SK-N-SH (cell line): Measurements from ENCODE around the gene PPP1R3G. TPM values are rescaled to one million over a fixed set of nuclear protein-coding genes. Genes with fewer than 3 reads are reported as not detected.

Source experiments
- CTCF ChIA-PET: fragments of 300-600, 350-600 bp; formaldehyde crosslinking; extraction: SDS; loops from one replicate; lab custom pipeline; 2021; lab: Yijun Ruan, JAX
- POLR2A ChIA-PET: fragments of 350-600 bp; sonication (Branson Sonifier 250); formaldehyde crosslinking; extraction: SDS; loops from one replicate; lab custom pipeline; 2020; ENCODE audit warnings: antibody characterized with exemption, inconsistent platforms; lab: Yijun Ruan, JAX
- DNase-seq: peaks from one replicate; pipeline ENCODE4 v3.0.0; 2012
- H2AFZ ChIP-seq: fragments of 200-600 bp; sonication (generic); 2 replicates; pipeline ENCODE4 v1.8.1; 2016; ENCODE audit warnings: antibody characterized with exemption, mild to moderate bottlenecking, low read depth
- H3F3A ChIP-seq: fragments of 200-600 bp; sonication (generic); replicated peaks from 2 replicates; pipeline ENCODE3; 2016; ENCODE audit warnings: antibody characterized with exemption, mild to moderate bottlenecking; ENCODE audit not compliant: insufficient read depth
- H3K27ac ChIP-seq, 2 experiments: fragments of 200-500 bp in 1 of 2; fragments of 200-600 bp in 1 of 2; sonication (Bioruptor generic) in 1 of 2; sonication (generic), shearing (Covaris generic) in 1 of 2; 2 replicates each; pipeline versions ENCODE4 v1.5.1 to v1.6.1; 2014 to 2016; ENCODE audit warnings: low read depth in 2 of 2, inconsistent platforms in 1 of 2, low read length in 1 of 2, mild to moderate bottlenecking in 1 of 2, mixed read lengths in 1 of 2
- H3K27me3 ChIP-seq: fragments of 200-600 bp; sonication (generic), shearing (Covaris generic); 2 replicates; pipeline ENCODE4 v1.6.1; 2016; ENCODE audit warnings: mixed run types; ENCODE audit not compliant: insufficient read depth
- H3K36me3 ChIP-seq, 2 experiments: fragments of 200-500 bp in 1 of 2; fragments of 200-600 bp in 1 of 2; sonication (Bioruptor generic) in 1 of 2; sonication (generic) in 1 of 2; replicated peaks in 1 of 2; 2 replicates each; pipeline versions ENCODE3 to v1.5.1; 2014 to 2016; ENCODE audit warnings: low read length in 1 of 2, mild to moderate bottlenecking in 1 of 2; ENCODE audit not compliant: insufficient read depth in 2 of 2, control insufficient read depth in 1 of 2
- H3K4me1 ChIP-seq, 2 experiments: fragments of 200-500 bp in 1 of 2; fragments of 200-600 bp in 1 of 2; sonication (Bioruptor generic) in 1 of 2; sonication (generic), shearing (Covaris generic) in 1 of 2; 2 replicates each; pipeline versions ENCODE4 v1.5.1 to v1.6.1; 2014 to 2016; ENCODE audit warnings: low read depth in 1 of 2, low read length in 1 of 2, mixed run types in 1 of 2; ENCODE audit not compliant: insufficient read depth in 2 of 2, control insufficient read depth in 1 of 2
- H3K4me2 ChIP-seq: fragments of 200-600 bp; sonication (generic), shearing (Covaris generic); 2 replicates; pipeline ENCODE4 v1.6.1; 2017; ENCODE audit warnings: mixed run types
- H3K4me3 ChIP-seq, 2 experiments: fragments of 200-500 bp in 1 of 2; fragments of 200-600 bp in 1 of 2; sonication (Bioruptor generic) in 1 of 2; sonication (generic), shearing (Covaris generic) in 1 of 2; 2 replicates each; pipeline versions ENCODE4 v1.5.1 to v1.8.1; 2014 to 2016; ENCODE audit warnings: low read depth in 2 of 2, inconsistent platforms in 1 of 2, low read length in 1 of 2, mild to moderate bottlenecking in 1 of 2, mixed read lengths in 1 of 2, moderate library complexity in 1 of 2
- H3K79me2 ChIP-seq: fragments of 200-600 bp; sonication (generic); 2 replicates; pipeline ENCODE4 v1.8.1; 2017; ENCODE audit warnings: mild to moderate bottlenecking; ENCODE audit not compliant: insufficient read depth
- H3K9ac ChIP-seq: fragments of 200-600 bp; sonication (generic); 2 replicates; pipeline ENCODE4 v1.6.1; 2017; ENCODE audit warnings: mixed run types
- H3K9me2 ChIP-seq: fragments of 200-600 bp; sonication (generic); 2 replicates; pipeline ENCODE4 v1.6.1; 2017; ENCODE audit warnings: mixed run types
- H3K9me3 ChIP-seq: fragments of 200-600 bp; sonication (generic); 2 replicates; pipeline ENCODE4 v1.6.1; 2017; ENCODE audit warnings: mixed run types, mild to moderate bottlenecking, moderate library complexity
- H4K20me1 ChIP-seq: fragments of 200-600 bp; sonication (generic); 2 replicates; pipeline ENCODE4 v1.6.1; 2017; ENCODE audit warnings: mild to moderate bottlenecking, mixed run types; ENCODE audit not compliant: insufficient read depth
- CHD2 ChIP-seq: fragments of 150-350 bp; IDR thresholded peaks from 2 replicates; pipeline ENCODE4 v1.6.1; 2018; ENCODE audit warnings: low read length; ENCODE audit not compliant: partially characterized antibody
- ELF1 ChIP-seq: IDR thresholded peaks from 2 replicates; pipeline ENCODE4 v1.4.0; 2012
- GATA2 ChIP-seq: sonication (generic); formaldehyde crosslinking; IDR thresholded peaks from 2 replicates; pipeline ENCODE4 v1.5.0; 2020; ENCODE audit warnings: mild to moderate bottlenecking, missing genetic modification reagents
- JUND ChIP-seq: IDR thresholded peaks from 2 replicates; pipeline ENCODE4 v1.4.0; 2012
- MEF2A ChIP-seq: IDR thresholded peaks from 2 replicates; pipeline ENCODE4 v1.4.0; 2012; ENCODE audit warnings: low read depth, borderline replicate concordance
- RFX5 ChIP-seq: IDR thresholded peaks from 2 replicates; pipeline ENCODE4 v1.6.1; 2012; ENCODE audit warnings: mild to moderate bottlenecking, improper control_type of control experiment, low read length
- RXRA ChIP-seq: IDR thresholded peaks from 2 replicates; pipeline ENCODE4 v1.4.0; 2012; ENCODE audit warnings: low read depth, mild to moderate bottlenecking, borderline replicate concordance
- SMC3 ChIP-seq: IDR thresholded peaks from 2 replicates; pipeline ENCODE4 v1.6.1; 2012; ENCODE audit warnings: low read depth, low read length, improper control_type of control experiment
- TAF1 ChIP-seq: IDR thresholded peaks from 2 replicates; pipeline ENCODE4 v1.6.1; 2012; ENCODE audit warnings: low read depth, mild to moderate bottlenecking, low read length, moderate library complexity, borderline replicate concordance
- TEAD4 ChIP-seq: IDR thresholded peaks from 2 replicates; pipeline ENCODE4 v1.4.0; 2012; ENCODE audit warnings: mild to moderate bottlenecking, borderline replicate concordance; ENCODE audit not compliant: insufficient read depth
- WGBS: methylation state at CpG from one replicate; pipeline ENCODE4 v1.1.6; 2017; ENCODE audit warnings: low lambda C conversion rate; 5-methylcytosine and 5-hydroxymethylcytosine counted together
- polyA plus RNA-seq, 3 experiments: library from polyadenylated mRNA; depleted of rRNA; stranded (reverse); fragments of >200 nt; gene quantifications; 2 replicates each; pipeline ENCODE4 v1.2.3, GENCODE V29; 2012
- TF ChIP-seq, protein P1 (sequence below): IDR thresholded peaks from 2 replicates; pipeline ENCODE4 v1.6.1; 2012; ENCODE audit warnings: mild to moderate bottlenecking, low read depth, low read length, moderate library complexity
- TF ChIP-seq, protein P2 (sequence below): fragments of 150-350 bp; IDR thresholded peaks from 2 replicates; pipeline ENCODE4 v1.6.1; 2016; ENCODE audit warnings: mild to moderate bottlenecking, low read depth, low read length
- TF ChIP-seq, protein P3 (sequence below): IDR thresholded peaks from 2 replicates; pipeline ENCODE4 v1.4.0; 2012; ENCODE audit warnings: low read depth, borderline replicate concordance

PPP1R3G gene
- polyA plus RNA-seq, 1 of the 3 experiments (the other 2 are of a cell fraction), result 0.10 TPM

DNA sequence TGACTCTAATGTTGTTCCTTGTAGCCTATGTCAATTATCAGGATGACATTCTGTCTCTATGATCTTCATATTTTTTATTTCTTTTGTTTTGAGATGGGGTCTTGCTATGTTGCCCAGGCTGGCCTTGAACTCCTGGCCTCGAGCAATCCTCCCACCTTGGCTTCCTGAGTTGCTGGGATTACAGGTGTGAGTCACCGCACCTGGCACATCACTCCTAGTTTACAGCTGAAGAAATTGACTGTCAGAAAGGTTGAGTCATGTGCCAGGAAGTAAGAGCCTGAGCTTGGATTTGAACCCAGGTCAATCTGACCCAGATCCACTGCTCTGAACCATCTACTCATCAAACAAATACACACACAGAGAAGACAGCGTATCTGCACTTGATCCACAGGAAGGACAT, 14.4 kb downstream of the PPP1R3G start:
- no peak overlapping the region for H3K27ac ChIP-seq
- 93% methylated on average over 2 of the region's 3 CpGs for WGBS
- H3K4me2 ChIP-seq, result no peak overlapping the region
- DNase-seq, result no peak
- H3K79me2 ChIP-seq, result no peaks in the 10 kb centered on the region
- POLR2A ChIA-PET, result no interaction called here
- H3K9ac ChIP-seq, result no peak overlapping the region
- no peaks in the 10 kb centered on the region for H3K9me3 ChIP-seq
- no peaks in the 10 kb centered on the region for H3F3A ChIP-seq
- H3K4me1 ChIP-seq, result no peaks in the 10 kb centered on the region
- H3K27me3 ChIP-seq, result no peaks in the 10 kb centered on the region
- no peak overlapping the region for H3K4me3 ChIP-seq
- H3K9me2 ChIP-seq, result no peaks in the 10 kb centered on the region
- H4K20me1 ChIP-seq, result no peaks in the 10 kb centered on the region
- H2AFZ ChIP-seq, result no peak overlapping the region
- CTCF ChIA-PET, result no interaction called here
- no peaks in the 10 kb centered on the region for H3K36me3 ChIP-seq
- TF ChIP-seq CHD2, result no peak
- no peak for TF ChIP-seq SMC3
- TF ChIP-seq RFX5, result no peak

DNA sequence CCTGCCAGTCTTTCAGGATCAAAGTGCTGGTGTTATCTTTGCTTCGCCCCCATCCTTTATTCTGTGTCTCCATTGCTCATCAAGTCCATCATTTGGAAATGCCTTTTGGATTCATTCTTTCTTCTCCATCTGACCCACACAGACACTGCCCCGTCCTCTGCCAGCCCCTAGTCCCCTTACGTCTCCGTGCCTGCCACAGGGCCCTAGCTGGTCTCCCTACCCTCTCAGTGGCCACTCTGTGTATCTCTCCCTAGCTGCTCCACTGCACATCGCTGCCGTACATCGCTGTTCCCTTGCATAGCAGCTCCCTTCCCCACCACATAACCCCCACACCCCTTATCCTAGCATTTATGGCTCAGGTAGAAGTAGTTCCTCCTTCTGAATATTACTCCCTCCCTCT, 15.7 kb downstream of the PPP1R3G start:
- DNase-seq, result no peak
- Histone ChIP-seq H3K9me3 (no peaks in the 10 kb centered on the region), H3K4me1 (no peaks in the 10 kb centered on the region), H3F3A (no peaks in the 10 kb centered on the region), H2AFZ (no peak overlapping the region), H3K9ac (no peak overlapping the region), H3K36me3 (no peaks in the 10 kb centered on the region), H3K4me3 (no peak overlapping the region), H3K27ac (no peak overlapping the region), H3K27me3 (no peaks in the 10 kb centered on the region), H3K9me2 (no peaks in the 10 kb centered on the region), H4K20me1 (no peaks in the 10 kb centered on the region), H3K79me2 (no peaks in the 10 kb centered on the region), H3K4me2 (no peak overlapping the region)
- ChIA-PET CTCF (no interaction called here), POLR2A (no interaction called here)
- 95% methylated on average over 7 of the region's 7 CpGs for WGBS
- TF ChIP-seq, protein P1, sequence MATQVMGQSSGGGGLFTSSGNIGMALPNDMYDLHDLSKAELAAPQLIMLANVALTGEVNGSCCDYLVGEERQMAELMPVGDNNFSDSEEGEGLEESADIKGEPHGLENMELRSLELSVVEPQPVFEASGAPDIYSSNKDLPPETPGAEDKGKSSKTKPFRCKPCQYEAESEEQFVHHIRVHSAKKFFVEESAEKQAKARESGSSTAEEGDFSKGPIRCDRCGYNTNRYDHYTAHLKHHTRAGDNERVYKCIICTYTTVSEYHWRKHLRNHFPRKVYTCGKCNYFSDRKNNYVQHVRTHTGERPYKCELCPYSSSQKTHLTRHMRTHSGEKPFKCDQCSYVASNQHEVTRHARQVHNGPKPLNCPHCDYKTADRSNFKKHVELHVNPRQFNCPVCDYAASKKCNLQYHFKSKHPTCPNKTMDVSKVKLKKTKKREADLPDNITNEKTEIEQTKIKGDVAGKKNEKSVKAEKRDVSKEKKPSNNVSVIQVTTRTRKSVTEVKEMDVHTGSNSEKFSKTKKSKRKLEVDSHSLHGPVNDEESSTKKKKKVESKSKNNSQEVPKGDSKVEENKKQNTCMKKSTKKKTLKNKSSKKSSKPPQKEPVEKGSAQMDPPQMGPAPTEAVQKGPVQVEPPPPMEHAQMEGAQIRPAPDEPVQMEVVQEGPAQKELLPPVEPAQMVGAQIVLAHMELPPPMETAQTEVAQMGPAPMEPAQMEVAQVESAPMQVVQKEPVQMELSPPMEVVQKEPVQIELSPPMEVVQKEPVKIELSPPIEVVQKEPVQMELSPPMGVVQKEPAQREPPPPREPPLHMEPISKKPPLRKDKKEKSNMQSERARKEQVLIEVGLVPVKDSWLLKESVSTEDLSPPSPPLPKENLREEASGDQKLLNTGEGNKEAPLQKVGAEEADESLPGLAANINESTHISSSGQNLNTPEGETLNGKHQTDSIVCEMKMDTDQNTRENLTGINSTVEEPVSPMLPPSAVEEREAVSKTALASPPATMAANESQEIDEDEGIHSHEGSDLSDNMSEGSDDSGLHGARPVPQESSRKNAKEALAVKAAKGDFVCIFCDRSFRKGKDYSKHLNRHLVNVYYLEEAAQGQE, result no peak
- no peak for TF ChIP-seq TEAD4

DNA sequence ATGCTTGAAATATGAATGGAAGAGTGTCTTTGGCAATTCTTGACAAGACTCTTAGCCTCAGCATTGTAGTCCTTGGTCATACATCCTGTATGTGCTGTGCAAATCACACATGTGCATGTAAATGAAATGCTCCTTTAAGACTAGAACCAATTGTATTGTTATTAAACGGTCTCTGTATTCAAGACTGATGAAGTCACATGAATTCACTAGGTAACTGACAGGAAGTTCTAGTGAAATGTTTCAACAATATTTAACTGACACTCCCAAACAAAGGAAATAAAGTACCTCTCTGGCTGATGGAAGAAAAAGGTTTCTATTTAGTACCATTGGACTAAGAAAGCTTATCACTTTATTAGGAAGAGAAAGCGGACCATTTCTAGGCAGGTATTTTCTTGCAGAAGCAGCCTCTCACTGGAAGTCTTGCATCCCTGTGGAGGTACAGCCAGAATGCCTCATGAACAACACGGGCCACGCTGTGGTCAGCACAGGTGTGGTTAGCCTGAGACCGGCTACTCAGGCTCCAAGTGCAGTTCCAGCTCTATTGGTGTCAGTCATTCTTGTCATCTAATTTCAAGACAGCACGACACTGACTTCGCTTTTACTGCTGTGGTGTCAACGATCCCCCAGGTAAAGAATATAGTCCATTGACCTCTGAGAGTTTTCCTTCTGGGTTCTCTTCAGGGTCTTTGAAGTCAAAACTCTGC, 17.3 kb downstream of the PPP1R3G start:
- Histone ChIP-seq H3K27me3 (no peaks in the 10 kb centered on the region), H3K4me1 (no peaks in the 10 kb centered on the region), H3K79me2 (no peaks in the 10 kb centered on the region), H2AFZ (no peak overlapping the region), H3K4me2 (no peak overlapping the region), H3F3A (no peaks in the 10 kb centered on the region), H4K20me1 (no peaks in the 10 kb centered on the region), H3K9ac (no peak overlapping the region), H3K9me2 (no peaks in the 10 kb centered on the region), H3K27ac (no peak overlapping the region), H3K9me3 (no peaks in the 10 kb centered on the region), H3K4me3 (no peak overlapping the region), H3K36me3 (no peaks in the 10 kb centered on the region)
- CTCF ChIA-PET, result interaction anchor here (1.0 kb wide), 1 partner anchor 41 kb away, joined by 4 read pairs; no protein-coding TSS in a partner anchor
- WGBS, result 93% methylated on average over 8 of the region's 8 CpGs
- no peak for DNase-seq
- POLR2A ChIA-PET, result no interaction called here
- TF ChIP-seq TAF1 (no peak), SMC3 (no peak), JUND (no peak), ELF1 (no peak), RXRA (no peak), RFX5 (no peak), GATA2 (CRISPR knock-in tag) (no peak), MEF2A (no peak)
- TF ChIP-seq, protein P2, sequence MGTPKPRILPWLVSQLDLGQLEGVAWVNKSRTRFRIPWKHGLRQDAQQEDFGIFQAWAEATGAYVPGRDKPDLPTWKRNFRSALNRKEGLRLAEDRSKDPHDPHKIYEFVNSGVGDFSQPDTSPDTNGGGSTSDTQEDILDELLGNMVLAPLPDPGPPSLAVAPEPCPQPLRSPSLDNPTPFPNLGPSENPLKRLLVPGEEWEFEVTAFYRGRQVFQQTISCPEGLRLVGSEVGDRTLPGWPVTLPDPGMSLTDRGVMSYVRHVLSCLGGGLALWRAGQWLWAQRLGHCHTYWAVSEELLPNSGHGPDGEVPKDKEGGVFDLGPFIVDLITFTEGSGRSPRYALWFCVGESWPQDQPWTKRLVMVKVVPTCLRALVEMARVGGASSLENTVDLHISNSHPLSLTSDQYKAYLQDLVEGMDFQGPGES, result no peak
- TF ChIP-seq, protein P3, sequence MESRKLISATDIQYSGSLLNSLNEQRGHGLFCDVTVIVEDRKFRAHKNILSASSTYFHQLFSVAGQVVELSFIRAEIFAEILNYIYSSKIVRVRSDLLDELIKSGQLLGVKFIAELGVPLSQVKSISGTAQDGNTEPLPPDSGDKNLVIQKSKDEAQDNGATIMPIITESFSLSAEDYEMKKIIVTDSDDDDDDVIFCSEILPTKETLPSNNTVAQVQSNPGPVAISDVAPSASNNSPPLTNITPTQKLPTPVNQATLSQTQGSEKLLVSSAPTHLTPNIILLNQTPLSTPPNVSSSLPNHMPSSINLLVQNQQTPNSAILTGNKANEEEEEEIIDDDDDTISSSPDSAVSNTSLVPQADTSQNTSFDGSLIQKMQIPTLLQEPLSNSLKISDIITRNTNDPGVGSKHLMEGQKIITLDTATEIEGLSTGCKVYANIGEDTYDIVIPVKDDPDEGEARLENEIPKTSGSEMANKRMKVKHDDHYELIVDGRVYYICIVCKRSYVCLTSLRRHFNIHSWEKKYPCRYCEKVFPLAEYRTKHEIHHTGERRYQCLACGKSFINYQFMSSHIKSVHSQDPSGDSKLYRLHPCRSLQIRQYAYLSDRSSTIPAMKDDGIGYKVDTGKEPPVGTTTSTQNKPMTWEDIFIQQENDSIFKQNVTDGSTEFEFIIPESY, result no peak
